ENCODE data around the gene PFKFB2.

The PFKFB2 gene

DNA sequence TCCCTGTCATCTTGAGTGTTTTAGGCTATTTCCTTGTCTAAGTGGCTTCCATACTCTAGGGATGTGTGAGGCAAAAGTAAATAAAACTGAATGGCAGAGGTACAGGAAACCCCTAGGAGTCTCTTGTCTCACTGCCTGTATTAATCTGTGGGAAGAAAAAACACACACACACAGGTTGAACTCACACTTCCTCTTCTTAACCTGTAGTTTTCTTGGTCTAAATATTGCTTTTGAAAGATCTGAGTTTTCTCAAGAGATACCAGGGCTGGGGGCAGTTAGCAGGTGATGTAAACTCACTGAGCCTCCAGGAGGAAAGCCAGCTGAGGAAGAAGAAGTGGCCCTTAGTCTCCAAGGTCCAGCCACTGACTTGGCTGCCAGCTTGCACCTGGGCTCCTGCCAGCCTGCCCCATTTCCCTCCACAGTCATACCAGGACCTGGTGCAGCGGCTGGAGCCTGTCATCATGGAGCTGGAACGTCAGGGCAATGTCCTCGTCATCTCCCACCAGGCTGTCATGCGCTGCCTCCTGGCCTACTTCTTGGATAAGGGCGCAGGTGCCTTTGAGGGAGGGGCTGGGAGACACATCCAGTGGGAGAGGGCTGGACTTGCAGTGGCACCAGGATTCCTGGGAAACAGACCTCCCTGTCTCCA is 16.9 kb downstream of the PFKFB2 start:
- DNase-seq, result no peak

DNA sequence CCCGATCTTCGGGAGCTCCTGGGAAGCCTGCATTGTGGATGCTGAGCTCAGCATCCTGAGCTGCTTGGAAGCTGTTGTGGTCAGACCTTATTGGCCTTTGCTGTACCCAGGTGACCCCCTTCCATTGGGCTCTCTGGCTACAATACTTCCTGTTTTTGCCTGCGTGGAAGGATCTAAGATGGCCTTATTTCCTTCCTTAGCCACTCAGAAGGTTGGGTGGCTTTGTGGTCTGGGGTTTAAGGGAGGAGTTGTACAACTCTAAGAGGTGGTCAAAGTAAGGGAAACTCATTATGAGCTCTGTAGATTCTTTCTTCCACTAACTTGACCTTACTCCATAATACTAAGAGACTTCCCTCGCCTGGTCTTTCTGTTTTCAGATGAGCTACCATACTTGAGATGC is 17.7 kb downstream of the PFKFB2 start:
- no peak for DNase-seq

DNA sequence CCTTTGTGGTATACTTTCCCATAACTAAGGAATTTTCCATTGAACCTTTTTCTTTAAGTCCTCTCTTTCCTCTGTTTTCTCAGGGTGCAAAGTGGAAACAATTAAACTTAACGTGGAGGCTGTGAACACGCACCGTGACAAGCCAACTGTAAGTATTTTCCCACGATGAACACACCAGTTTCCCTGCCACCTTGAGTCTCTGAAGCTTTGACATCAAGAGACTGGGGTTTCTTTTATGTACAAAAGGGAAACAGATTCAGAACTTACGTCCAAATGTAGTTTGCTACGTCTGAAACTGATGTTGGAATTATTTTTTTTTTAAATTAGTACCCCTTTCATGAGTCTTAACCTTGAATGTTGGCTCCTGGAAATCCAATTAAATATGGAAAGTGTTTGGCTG is 18.4 kb downstream of the PFKFB2 start:
- DNase-seq, result no peak

DNA sequence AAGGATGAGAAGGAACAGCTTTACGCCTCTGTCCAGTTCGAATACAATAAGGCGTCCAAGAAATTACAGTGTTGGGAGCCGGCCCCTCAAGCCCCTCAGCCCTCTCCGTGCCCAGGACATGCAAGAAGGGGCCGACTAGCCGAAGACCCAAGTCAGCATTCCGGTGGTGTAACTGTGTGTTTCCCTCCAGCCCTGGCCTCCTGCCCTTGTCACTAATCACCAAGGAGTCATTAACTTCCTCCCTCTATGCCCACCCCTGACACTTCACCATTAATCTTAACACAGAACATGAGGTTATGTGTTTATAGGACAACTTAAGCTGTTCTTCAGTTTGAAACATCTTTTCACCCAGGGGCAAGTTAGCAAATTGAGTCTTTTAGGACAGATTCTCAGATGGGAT is 19.2 kb downstream of the PFKFB2 start:
- no peak for DNase-seq

DNA sequence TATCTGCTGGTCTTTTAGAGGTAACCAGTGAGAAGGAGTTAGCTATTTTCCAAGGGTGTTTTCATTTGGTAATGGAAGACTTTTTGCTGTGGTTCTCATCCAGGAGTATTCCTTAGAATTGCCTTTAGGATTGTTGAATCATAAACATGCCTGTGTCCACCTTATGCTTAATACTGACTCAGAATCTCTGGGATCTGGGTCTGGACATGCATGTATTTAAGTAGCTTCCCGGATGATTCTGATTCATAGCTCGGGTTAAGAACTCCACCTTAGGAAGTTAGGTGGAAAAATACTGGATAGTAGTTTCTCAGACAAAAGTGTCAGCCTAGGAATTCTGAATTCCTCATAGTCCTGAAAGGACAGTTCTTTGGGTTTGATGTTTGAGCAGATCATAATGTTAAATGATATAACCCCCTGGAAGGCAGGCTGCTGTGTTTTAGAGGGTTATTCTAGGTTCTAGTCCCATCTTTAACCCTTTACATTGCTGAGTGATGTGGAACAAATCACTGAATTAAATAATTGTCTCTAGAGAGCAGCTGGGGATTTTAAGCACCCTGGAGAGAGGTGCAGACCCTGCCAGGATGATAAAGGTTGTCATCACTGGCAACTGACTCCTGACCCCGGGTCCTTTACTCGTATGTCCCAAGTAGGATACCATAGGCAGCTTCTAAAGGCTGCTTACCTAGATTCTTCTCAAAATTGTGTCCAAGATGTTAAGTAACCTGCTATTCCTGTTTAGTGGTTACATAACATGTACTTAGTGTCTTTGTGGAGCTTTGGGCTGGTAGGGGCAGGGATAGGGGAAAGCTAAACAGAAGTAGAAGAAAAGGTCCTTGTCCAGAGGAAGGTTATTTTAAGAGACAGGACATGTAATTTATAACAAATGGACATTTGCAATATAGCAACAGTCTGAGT is 21.1 kb downstream of the PFKFB2 start:
- no peak for DNase-seq

DNA sequence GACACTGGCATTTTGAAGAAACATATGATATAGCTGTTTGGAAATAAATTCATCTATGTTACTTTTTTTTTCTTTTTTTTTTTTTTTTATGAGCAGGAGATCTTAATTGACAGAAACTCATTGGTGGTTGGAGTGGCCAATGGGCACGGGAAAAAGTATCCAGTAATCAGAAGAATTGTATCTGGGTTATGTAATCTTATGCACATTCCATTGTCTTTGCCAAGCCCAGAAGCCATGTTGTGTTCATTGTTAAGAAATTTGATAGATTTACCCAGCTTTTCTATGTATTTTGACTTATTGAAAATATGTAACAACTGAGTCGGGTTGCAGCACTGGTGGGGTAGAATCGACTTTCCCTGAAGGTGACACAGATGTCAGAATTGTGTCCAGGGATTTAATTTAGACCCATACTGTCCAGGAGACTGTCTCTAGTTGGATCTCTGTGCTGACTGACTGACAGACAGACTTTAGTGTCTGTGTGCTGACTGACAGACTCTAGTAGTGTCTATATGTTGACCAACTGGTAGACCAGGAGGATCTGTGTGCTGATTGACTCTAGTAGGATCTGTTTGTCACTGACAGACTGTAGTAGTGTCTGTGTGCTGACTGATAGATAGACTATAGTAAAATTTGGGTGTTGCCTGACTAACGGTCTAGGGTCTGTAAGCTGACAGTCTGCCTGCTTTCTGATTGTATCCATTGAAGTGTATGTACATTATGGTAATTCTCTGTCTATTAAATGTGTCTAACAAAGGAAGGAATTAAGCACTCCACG is 23.3 kb downstream of the PFKFB2 start:
- DNase-seq, result no peak

DNA sequence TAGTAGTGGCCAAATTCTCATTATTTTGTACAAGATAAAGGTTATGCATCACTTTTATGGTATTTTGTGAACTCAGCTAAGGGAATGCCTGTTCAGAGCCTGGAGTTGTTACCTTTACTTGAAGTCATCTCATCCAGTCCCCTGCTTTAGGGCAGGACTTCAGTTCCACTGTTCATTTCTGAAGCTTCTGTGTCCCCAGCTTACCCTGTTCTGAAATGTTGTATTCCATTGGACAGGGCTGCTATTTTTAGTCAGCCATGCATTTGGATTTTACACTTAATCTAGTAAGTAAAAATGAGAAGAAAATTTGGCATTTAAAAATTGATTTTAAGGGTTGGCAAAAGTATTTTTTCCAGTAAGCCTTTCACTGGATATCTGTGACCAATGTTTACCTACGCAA is 23.9 kb downstream of the PFKFB2 start:
- no peak for DNase-seq

DNA sequence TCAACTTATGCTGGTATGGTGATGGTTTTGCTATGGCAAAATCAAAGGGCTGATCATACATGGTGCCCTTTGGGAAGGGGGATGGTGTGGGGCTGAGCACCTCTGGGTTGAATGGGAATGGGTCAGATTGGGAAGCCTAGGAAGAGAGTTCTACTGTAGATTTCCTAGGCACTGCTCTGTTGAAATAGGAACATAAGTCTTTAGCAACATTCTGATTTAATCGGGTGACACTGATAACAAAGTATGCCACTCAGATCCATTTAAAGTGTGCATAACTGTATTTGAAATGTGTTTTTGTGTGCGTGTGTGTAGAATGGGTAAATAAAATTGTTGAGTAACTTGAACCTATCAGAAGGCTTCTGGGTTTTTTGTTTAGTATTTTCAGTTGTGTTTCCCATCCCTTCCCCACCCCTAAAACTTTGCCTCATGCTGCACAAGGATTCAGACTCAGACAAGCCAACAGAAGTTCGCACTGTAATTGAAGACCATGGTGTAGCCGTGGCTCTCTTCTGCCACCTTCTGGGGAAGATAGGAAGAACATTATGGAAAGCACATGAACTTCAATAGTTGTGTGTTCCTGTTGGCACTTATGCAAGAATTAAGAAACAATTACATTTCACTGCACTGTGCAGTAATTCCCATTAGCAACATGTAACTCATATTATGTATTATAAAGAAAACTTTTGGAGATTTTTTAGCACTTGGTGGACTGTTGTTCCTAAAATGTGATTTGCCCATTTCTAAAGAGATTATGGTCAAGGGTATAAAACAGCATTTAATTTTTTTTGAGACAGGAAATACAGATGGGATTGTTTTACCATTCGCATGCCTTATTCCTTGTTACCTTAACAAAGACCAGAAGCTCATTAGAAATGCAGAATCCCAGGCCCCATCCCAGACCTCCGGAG is 24.6 kb downstream of the PFKFB2 start:
- DNase-seq, result peak; percentile 47 to 82

DNA sequence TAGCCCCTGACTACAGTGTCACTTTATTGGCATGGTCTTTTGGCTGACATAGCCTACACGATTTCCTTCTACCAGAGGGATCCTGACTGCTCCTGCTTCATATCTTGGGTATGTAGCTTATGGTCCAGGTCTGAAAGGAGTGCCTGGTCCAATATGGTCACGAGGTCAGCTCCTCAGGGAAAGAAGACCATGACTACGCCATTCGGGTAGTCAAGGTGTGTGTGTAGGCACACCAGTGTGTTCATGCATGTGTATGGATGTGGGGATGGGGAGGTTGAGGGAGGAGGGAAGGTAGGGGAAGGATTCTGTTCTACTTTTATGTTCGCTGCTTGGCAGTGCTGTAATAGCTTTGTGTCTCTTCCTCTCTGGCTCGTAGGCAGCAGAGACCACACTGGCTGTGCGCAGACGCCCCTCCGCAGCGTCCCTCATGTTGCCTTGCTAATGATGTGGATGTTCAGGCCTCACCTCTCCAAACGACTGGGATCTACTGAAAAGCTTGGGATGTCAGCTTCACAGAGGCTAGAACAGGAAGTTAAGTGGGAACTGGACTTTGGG is 25.6 kb downstream of the PFKFB2 start:
- no peak for DNase-seq

DNA sequence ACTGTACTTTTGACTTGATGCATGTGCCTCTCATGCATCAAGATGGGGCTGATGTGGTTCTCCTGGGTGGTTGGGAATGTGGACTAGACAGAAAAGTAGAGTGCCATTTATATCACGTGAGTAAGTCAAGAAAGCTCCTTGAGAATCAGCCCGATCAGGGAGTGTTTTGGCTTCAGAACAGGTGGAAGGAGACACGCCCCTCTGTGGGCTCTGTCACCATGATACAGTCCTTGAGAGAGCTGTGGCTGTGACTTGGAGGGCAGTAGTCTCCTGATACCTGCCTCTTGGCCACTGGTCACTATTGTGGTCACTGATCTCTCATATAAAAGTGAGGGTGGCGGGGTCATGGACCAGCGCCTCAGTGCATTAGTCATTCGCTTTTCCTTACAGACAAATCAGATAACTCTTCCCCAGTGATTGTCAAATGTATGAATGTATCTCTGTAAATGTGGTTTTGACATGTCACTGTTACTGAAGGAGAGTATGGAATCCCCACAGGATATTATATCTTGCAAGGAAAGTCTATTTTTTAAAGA is 26.7 kb downstream of the PFKFB2 start:
- no peak for DNase-seq

DNA sequence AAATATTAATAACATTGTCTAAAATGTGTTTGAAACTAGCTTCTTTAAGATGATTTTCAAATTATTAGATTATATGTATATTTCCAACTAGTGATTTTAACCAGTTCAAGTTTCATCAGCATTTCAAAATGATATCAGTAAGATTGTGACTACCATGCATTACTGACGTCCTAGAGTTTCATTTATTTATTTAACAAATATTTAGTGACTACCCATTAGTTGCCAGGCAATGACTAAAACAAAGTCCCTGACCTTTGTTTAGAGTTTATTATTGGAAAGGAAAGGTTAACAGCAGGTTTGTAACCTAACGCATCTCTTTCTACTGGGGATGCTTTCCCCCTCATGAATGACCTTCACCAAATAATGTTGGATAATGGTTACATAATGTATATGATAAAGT is 28.0 kb downstream of the PFKFB2 start:
- no peak for DNase-seq

DNA sequence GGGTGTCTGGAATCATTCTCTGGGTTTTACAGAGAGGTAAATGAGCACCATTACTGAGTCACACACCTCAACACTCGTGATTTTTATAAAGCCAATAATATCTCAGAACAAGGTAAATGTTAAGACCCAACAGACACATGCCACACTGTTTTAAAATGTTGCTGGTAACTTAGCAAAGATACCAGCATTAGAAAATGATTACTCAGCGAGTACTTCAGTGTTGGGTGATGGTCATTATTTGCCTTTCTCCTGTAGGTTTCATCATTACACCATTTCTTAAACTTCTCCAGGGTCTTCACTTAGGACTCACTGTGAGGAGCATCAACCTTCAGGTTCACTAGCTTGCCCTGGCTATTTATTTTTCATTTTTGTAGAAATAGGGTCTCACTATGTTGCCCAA is 28.7 kb downstream of the PFKFB2 start:
- no peak for DNase-seq

DNA sequence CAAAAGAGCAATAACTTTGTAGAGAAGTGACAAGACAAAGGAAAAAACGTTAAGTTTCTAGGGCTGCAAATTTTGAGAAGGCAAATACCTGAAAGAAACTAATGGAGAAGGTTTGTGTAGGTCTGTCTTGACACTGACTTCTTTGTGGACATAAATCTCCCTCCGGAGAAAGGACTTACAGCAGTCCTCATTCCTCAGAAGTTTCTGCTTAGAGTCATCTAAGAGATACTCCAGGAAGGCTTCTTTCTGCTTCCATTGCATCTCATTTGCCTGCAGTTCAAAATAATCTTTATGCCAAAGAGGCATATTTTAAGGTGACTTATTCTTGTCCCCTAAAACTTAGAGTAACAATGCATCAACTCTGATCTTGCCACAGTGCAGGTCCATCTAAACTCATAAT is 31.2 kb downstream of the PFKFB2 start:
- DNase-seq, result no peak

DNA sequence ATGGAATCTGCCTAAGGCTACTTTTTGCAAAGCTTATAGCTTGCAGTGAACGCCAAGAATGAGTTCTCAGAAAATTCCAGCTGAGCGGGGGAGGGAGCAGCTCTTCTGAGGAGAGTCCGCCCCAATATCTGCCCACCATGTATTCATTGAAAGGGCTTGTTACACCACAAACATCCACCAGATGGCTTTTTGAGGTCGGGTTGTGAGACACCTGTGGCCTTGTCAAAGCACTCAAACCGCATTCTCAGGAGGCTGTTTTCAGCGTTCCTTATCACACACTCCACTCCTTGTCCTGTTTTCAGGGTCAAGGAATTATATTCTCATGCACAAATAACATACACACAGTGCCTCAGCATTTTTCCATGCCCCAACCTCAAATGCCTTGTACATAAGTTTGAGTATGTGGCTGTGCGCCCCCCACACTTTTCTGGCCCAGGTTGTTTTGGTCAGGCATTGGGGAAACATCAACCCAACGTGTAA is 31.7 kb downstream of the PFKFB2 start:
- DNase-seq, result peak in 1 of 2 experiments; percentile 57

DNA sequence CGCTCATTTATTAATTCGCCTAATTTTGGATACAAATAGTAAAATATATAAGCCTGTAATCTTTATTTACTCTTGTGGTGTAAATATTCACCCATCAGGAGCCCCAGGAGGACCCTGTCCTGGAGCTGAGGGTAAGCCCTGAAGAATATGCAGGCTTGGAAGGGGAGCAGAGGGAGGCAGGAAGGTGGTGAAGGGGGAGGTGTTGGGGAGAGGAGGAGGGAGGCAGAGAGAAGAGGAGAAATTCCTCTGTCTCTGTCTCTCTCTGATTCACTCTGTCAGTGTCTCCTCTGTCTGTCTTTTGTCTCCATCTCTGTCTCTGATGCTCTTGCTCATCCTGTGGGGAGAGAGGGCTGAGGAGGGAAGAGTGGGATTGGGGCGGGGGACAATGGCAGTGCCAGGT is 32.8 kb downstream of the PFKFB2 start:
- DNase-seq, result no peak

DNA sequence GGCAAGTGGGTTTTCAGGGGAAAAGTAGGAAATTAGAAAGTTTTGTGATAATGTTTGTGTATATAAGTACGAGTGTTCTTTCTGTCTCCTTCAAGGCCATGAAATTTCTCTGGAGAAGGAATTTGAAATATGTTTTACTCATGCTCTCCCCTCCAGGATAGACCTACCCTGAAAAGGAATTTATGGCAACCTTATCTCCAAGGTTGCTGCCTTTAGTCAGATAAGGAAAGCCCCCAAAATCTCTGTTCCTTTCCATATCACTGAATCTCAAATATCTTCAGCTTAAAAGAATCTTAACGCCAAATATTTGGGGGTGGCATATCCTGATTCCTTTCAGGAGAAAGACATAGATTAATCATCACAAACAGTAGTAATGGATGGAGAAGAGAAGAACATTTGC is 35.1 kb downstream of the PFKFB2 start:
- DNase-seq, result no peak

DNA sequence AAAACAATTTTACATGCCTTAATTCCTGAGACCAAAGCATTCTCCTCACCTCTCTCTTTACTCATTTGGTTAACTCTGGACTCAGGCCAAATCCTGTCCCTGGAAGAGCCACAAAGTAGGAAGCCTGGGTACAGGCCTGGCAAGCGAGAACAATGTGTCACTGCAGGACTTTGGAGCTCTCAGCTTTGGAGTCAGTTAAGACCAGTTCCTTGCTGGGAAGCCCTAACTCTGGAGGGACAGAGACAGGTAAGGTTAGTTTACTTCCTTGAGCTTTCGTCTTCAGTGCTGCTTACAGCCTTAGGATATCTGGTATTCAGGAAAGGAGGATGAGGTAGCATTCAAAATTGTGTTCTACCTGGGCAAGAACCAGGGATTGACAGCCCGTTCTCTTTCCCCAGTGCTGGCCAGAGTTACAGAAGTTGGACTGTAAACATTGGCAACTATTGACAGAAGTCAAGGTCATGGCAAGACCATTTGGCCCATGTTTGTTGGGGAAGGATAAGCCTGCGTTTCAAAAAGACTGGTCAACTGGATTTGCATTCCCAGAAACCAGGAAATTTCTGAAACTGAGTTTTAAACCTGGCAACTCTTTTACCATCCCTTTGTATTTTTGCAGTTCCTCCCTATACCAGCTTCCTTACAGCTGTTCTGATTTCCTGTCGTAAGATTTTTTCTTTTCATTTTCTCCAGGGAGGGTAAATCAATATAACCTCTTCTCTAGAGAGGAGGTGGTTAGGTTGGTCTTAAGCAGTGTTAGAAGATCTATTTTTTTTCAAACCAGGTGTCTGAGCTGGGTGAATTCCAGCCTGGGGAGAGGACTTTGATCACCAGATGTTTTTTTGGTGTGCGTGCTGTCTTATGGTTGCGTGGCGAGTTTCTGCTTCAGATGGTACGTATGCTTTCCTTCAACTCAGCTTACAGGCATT is 35.9 kb downstream of the PFKFB2 start, which contains the start of gene C4BPB:
TSS of gene C4BPB (plus strand) at position 160 of the 926 bp plus-strand sequence. CDS start at position 832, 672 bp downstream.
- no peak for DNase-seq

DNA sequence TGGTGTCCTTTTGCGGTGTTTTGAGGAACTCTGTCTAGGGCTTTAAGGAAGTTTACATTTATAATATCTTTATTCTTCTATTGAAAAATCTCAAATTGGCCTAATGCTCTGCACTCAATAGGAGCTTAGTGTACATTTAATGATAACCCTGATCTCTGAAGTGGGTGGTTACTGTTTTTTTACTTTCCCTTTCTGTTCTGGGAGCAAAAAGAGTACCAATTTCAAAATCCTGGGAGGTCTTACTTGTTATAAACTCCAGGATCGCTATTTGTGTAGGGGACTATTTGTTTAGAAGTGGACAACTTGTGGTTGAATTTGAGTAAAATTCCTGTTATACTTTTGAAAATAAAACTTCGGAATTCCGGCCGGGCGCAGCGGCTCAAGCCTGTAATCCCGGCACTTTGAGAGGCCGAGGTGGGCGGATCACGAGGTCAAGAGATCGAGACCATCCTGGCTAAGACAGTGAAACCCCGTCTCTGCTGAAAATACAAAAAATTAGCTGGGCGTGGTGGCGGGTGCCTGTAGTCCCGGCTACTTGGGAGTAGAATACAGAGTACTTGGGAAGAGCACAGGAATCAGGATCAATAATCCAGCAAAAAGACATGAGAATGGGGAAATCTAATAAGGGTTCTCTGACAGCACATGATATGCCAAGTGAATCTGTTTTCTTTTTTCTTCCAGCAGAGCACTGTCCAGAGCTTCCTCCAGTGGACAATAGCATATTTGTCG is 36.7 kb downstream of the PFKFB2 start:
- no peak for DNase-seq

DNA sequence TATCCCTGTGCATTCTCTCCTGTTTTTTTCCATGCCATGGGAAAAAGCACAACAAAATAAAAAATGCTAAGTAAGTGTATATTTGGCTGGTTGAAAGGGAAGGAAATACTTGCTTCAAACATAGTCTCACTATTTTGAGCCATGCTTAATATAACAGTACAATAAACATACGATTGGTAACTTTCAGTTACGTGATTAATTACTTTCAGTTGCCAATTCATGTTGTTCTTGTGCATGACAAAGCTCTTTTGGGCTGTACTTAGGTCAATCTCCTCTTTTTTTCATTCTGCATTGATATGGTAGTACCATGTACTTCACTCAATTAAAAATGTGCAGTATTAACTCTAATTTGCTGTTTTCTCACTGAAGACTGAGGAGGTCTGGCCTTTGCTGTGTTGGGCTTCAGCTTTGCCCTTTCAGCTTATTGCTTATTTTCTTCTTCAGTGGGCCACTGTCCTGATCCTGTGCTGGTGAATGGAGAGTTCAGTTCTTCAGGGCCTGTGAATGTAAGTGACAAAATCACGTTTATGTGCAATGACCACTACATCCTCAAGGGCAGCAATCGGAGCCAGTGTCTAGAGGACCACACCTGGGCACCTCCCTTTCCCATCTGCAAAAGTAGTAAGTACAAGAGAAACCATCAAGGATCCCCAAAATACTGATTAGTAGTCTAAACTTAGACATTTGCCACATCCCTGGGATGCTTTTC is 38.3 kb downstream of the PFKFB2 start:
- DNase-seq, result no peak
